K562 (cell line): ENCODE results near the gene TOR1AIP2. TPM values are rescaled to one million over a fixed set of nuclear protein-coding genes. Genes with fewer than 3 reads are reported as not detected.

Experiments
- CHD2 ChIP-seq: IDR thresholded peaks from 2 replicates; pipeline ENCODE4 v1.6.1; 2011; ENCODE audit warnings: low read depth, low read length
- CSDE1 ChIP-seq, 2 experiments: fragments of 450-650 bp; IDR thresholded peaks; 2 replicates each; pipeline ENCODE4 v1.6.1; 2016; ENCODE audit warnings: mild to moderate bottlenecking in 1 of 2
- DACH1 ChIP-seq: fragments of 450-650 bp; IDR thresholded peaks from 2 replicates; pipeline ENCODE4 v1.6.1; 2018; ENCODE audit not compliant: partially characterized antibody
- EZH2 ChIP-seq: IDR thresholded peaks from 2 replicates; pipeline ENCODE4 v1.6.1; 2012; ENCODE audit warnings: low read depth, mild to moderate bottlenecking, inconsistent platforms, low read length, borderline replicate concordance
- KDM5B ChIP-seq: fragments of 200-600 bp; sonication (generic); IDR thresholded peaks from 2 replicates; pipeline ENCODE4 v1.6.1; 2012; ENCODE audit warnings: low read depth, mild to moderate bottlenecking, moderate library complexity, low read length, control low read depth, inconsistent platforms; ENCODE audit not compliant: insufficient replicate concordance
- KLF10 ChIP-seq: fragments of 250-450 bp; sonication (Bioruptor Pico); IDR thresholded peaks from 2 replicates; pipeline ENCODE4 v1.6.1; 2021; ENCODE audit warnings: matching md5 sums
- MAX ChIP-seq: sonication (generic); formaldehyde crosslinking; IDR thresholded peaks from 2 replicates; pipeline ENCODE4 v1.9.0; 2022; ENCODE audit warnings: mild to moderate bottlenecking, missing genetic modification reagents
- MXI1 ChIP-seq: IDR thresholded peaks from 2 replicates; pipeline ENCODE4 v1.6.1; 2011; ENCODE audit warnings: low read depth, mild to moderate bottlenecking, improper control_type of control experiment, low read length
- NFE2 ChIP-seq: IDR thresholded peaks from 2 replicates; pipeline ENCODE4 v1.6.1; 2014; ENCODE audit warnings: antibody characterized with exemption, low read depth
- ZNF318 ChIP-seq, 2 experiments: fragments of 450-650 bp; IDR thresholded peaks; 2 replicates each; pipeline ENCODE4 v1.6.1; 2016; ENCODE audit warnings: mild to moderate bottlenecking in 2 of 2, borderline replicate concordance in 1 of 2, low read depth in 1 of 2, moderate library complexity in 1 of 2
- polyA plus RNA-seq, 8 experiments: library from polyadenylated mRNA; depleted of rRNA in 4 of 8; stranded (reverse) in 5 of 8; unstranded in 3 of 8; fragments of >200 nt; fragmentation: Nextera tagmentation in 2 of 8; fragmentation: Illumina TruSeq in 1 of 8; extraction: Ambion mirVana in 2 of 8; extraction: Trizol in 1 of 8; gene quantifications; 2 replicates each; pipeline versions ENCODE4 v1.2.1 to v1.2.3, GENCODE V29; 2011 to 2014; ENCODE audit warnings: inconsistent platforms in 1 of 8, missing spikeins in 1 of 8
- total RNA-seq, 7 experiments: library from RNA; depleted of rRNA in 6 of 7; stranded (reverse); fragments of >200 nt in 6 of 7; fragmentation: Illumina TruSeq in 2 of 7; extraction: Trizol in 2 of 7; gene quantifications; 2 replicates each; pipeline versions ENCODE4 v1.2.1 to v1.2.3, GENCODE V29; 2011 to 2021; ENCODE audit warnings: low replicate concordance in 1 of 7
- TF ChIP-seq, protein P1 (sequence below): fragments of 450-650 bp; formaldehyde crosslinking; conservative IDR thresholded peaks from 2 replicates; pipeline ENCODE4 v1.4.0; 2022; ENCODE audit warnings: mild to moderate bottlenecking, missing genetic modification characterization
- TF ChIP-seq, protein P2 (sequence below): sonication (generic); formaldehyde crosslinking; IDR thresholded peaks from 2 replicates; pipeline ENCODE4 v1.8.0; 2022; ENCODE audit warnings: missing genetic modification reagents, mild to moderate bottlenecking, moderate library complexity, borderline replicate concordance
- TF ChIP-seq, protein P3 (sequence below): sonication (generic); formaldehyde crosslinking; IDR thresholded peaks from 2 replicates; pipeline ENCODE4 v1.8.0; 2022; ENCODE audit warnings: mild to moderate bottlenecking, missing genetic modification reagents, borderline replicate concordance

Gene TOR1AIP2
- total and polyA plus RNA-seq, 9 of the 15 experiments (the other 6 are each of a cell fraction or from before 2014, with no cell fraction given): 16.7 to 122 (median 41.4) TPM

GRCh38 chr1:179882253-179883039 lies 4.8 kb upstream of the TOR1AIP2 start, which contains the start of gene TOR1AIP1 (continued):
- TF ChIP-seq ZNF318 (IDR thresholded peaks at IDR 0.05; ENCODE audit: borderline replicate concordance in 1 of 2, low read depth in 1 of 2): no peak
- peak; percentile 63; the same call in 1 of the 2 replicates for TF ChIP-seq MXI1
- no peak for TF ChIP-seq EZH2
- TF ChIP-seq CHD2: peak; percentile 84
- no peak; a peak in 1 of 4 replicates for TF ChIP-seq CSDE1 (IDR thresholded peaks at IDR 0.05)
- peak; percentile 76; the same call in 1 of the 2 replicates for TF ChIP-seq MAX (CRISPR knock-in tag)
- TF ChIP-seq, protein P1, sequence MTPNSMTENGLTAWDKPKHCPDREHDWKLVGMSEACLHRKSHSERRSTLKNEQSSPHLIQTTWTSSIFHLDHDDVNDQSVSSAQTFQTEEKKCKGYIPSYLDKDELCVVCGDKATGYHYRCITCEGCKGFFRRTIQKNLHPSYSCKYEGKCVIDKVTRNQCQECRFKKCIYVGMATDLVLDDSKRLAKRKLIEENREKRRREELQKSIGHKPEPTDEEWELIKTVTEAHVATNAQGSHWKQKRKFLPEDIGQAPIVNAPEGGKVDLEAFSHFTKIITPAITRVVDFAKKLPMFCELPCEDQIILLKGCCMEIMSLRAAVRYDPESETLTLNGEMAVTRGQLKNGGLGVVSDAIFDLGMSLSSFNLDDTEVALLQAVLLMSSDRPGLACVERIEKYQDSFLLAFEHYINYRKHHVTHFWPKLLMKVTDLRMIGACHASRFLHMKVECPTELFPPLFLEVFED (CRISPR knock-in tag): peak; percentile 76; the same call in 1 of the 2 replicates
- TF ChIP-seq KLF10 (CRISPR knock-in tag): no peak
- peak; percentile 66 for TF ChIP-seq DACH1
- TF ChIP-seq, protein P2, sequence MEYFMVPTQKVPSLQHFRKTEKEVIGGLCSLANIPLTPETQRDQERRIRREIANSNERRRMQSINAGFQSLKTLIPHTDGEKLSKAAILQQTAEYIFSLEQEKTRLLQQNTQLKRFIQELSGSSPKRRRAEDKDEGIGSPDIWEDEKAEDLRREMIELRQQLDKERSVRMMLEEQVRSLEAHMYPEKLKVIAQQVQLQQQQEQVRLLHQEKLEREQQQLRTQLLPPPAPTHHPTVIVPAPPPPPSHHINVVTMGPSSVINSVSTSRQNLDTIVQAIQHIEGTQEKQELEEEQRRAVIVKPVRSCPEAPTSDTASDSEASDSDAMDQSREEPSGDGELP (CRISPR knock-in tag): peak; percentile 97
- TF ChIP-seq, protein P3, sequence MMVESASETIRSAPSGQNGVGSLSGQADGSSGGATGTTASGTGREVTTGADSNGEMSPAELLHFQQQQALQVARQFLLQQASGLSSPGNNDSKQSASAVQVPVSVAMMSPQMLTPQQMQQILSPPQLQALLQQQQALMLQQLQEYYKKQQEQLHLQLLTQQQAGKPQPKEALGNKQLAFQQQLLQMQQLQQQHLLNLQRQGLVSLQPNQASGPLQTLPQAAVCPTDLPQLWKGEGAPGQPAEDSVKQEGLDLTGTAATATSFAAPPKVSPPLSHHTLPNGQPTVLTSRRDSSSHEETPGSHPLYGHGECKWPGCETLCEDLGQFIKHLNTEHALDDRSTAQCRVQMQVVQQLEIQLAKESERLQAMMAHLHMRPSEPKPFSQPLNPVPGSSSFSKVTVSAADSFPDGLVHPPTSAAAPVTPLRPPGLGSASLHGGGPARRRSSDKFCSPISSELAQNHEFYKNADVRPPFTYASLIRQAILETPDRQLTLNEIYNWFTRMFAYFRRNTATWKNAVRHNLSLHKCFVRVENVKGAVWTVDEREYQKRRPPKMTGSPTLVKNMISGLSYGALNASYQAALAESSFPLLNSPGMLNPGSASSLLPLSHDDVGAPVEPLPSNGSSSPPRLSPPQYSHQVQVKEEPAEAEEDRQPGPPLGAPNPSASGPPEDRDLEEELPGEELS (CRISPR knock-in tag): no peak
- peak; percentile 91 for TF ChIP-seq KDM5B
- peak; percentile 53; the same call in 1 of the 2 replicates for TF ChIP-seq NFE2
